HepG2 (cell line): ENCODE results near the gene UNC5C. TPM values are rescaled to one million over a fixed set of nuclear protein-coding genes. Genes with fewer than 3 reads are reported as not detected.

Source experiments
- ATAC-seq: fragments of 200-7000 bp; cut with Tn5 transposase; 3 replicates; pipeline ENCODE4 v1.9.1; 2020; ENCODE audit warnings: mild to moderate bottlenecking, moderate library complexity
- BruUV-seq: library from RNA; stranded (reverse); fragments of 400-500 nt; replicated peaks from 2 replicates; lab custom pipeline; 2021; lab: Mats Ljungman, UMichigan
- CTCF ChIA-PET: fragments of 300-600 bp; formaldehyde crosslinking; extraction: SDS; loops from one replicate; lab custom pipeline; 2021; ENCODE audit warnings: low total read pairs, inconsistent platforms, low intra/inter-chr PET ratio; lab: Yijun Ruan, JAX
- POLR2A ChIA-PET: fragments of 350-600 bp; sonication (Branson Sonifier 250); formaldehyde crosslinking; loops from one replicate; lab custom pipeline; 2020; ENCODE audit warnings: antibody characterized with exemption, inconsistent platforms; lab: Yijun Ruan, JAX
- DNase-seq: peaks from one replicate; pipeline ENCODE4 v3.0.0-alpha.2; 2015; ENCODE audit warnings: low spot score
- FAIRE-seq: peaks from 3 replicates; lab custom pipeline; 2011; peaks lifted over from hg19 to GRCh38; lab: Jason Lieb, UNC
- H2AFZ ChIP-seq: one replicate; pipeline ENCODE4 v1.6.1; 2011; ENCODE audit warnings: low read length, inconsistent platforms
- H3K27ac ChIP-seq: fragments of 300-600 bp; 3 replicates; pipeline ENCODE4 v1.8.0; 2011; ENCODE audit warnings: mixed run types, mild to moderate bottlenecking, mixed read lengths, low read length, inconsistent platforms; ENCODE audit not compliant: insufficient read depth; ENCODE audit errors: extremely low read length
- H3K27me3 ChIP-seq, 2 experiments: fragments of 200-600 bp in 1 of 2; 2 replicates in 1 of 2; 3 replicates in 1 of 2; pipeline versions ENCODE4 v1.6.0 to v1.8.0; 2011; ENCODE audit warnings: low read length in 2 of 2, mild to moderate bottlenecking in 2 of 2, moderate library complexity in 2 of 2, inconsistent platforms in 1 of 2; ENCODE audit not compliant: insufficient read depth in 2 of 2, control insufficient read depth in 1 of 2
- H3K36me3 ChIP-seq, 2 experiments: fragments of 200-600 bp in 1 of 2; replicated peaks in 1 of 2; 2 replicates in 1 of 2; 3 replicates in 1 of 2; pipeline versions ENCODE4 v1.5.1 to v1.8.0; 2011; ENCODE audit warnings: low read length in 2 of 2, inconsistent platforms in 1 of 2; ENCODE audit not compliant: insufficient read depth in 2 of 2, control insufficient read depth in 1 of 2
- H3K4me1 ChIP-seq: 2 replicates; pipeline ENCODE4 v1.5.1; 2012; ENCODE audit warnings: low read length, inconsistent platforms; ENCODE audit not compliant: insufficient read depth
- H3K4me2 ChIP-seq: 2 replicates; pipeline ENCODE4 v1.6.0; 2011; ENCODE audit warnings: low read depth, low read length, inconsistent platforms
- H3K4me3 ChIP-seq, 3 experiments: fragments of 200-600 bp in 1 of 3; sonication (generic), shearing (Covaris generic) in 1 of 3; replicated peaks in 1 of 3; 2 replicates each; pipeline ENCODE4 v1.5.1; 2011 to 2016; ENCODE audit warnings: low read length in 3 of 3, inconsistent platforms in 2 of 3, low read depth in 2 of 3, mild to moderate bottlenecking in 2 of 3, control low read depth in 1 of 3, mixed read lengths in 1 of 3; ENCODE audit not compliant: insufficient read depth in 1 of 3
- H3K79me2 ChIP-seq: one replicate; pipeline ENCODE4 v1.6.1; 2011; ENCODE audit warnings: low read length, inconsistent platforms; ENCODE audit not compliant: insufficient read depth
- H3K9ac ChIP-seq: 2 replicates; pipeline ENCODE4 v1.6.0; 2011; ENCODE audit warnings: mild to moderate bottlenecking, low read depth, low read length, inconsistent platforms; ENCODE audit not compliant: insufficient read depth
- H3K9me3 ChIP-seq: 2 replicates; pipeline ENCODE4 v1.5.1; 2012; ENCODE audit warnings: mild to moderate bottlenecking, low read length
- H4K20me1 ChIP-seq: 2 replicates; pipeline ENCODE4 v1.6.0; 2011; ENCODE audit warnings: inconsistent platforms, mild to moderate bottlenecking, low read length, moderate library complexity; ENCODE audit not compliant: insufficient read depth
- HHEX ChIP-seq: IDR thresholded peaks from 2 replicates; pipeline ENCODE4 v1.6.1; 2016; ENCODE audit warnings: control low read depth
- MAFF ChIP-seq: IDR thresholded peaks from 2 replicates; pipeline ENCODE4 v1.6.1; 2011; ENCODE audit warnings: low read depth, low read length, improper control_type of control experiment
- MAFK ChIP-seq, 2 experiments: IDR thresholded peaks in 1 of 2; conservative IDR thresholded peaks in 1 of 2; 2 replicates each; pipeline ENCODE4 v1.6.1; 2011; ENCODE audit warnings: improper control_type of control experiment in 2 of 2, low read length in 2 of 2
- WGBS: methylation state at CpG from one replicate; pipeline ENCODE4 v1.1.6; 2017; ENCODE audit warnings: low lambda C conversion rate; 5-methylcytosine and 5-hydroxymethylcytosine counted together
- in situ Hi-C: cut with HindIII; loops from 2 replicates; pipeline ENCODE4 v1.10.0; 2017; ENCODE audit warnings: low pct_unique_long_range_greater_than_20kb; ENCODE audit not compliant: extremely low pct_ligation_motif_present
- intact Hi-C: fragments of 100-400 bp; cut with micrococcal nuclease; formaldehyde crosslinking; loops from one replicate; pipeline ENCODE4 v1.10.0; 2022; ENCODE audit not compliant: unreplicated experiment
- polyA plus RNA-seq, 8 experiments: library from polyadenylated mRNA; depleted of rRNA in 3 of 8; stranded (reverse) in 7 of 8; unstranded in 1 of 8; fragments of >200 nt; fragmentation: Illumina TruSeq in 4 of 8; extraction: Trizol in 4 of 8; gene quantifications; 2 replicates each; pipeline versions ENCODE4 v1.2.1 to v1.2.3, GENCODE V29; 2011 to 2016; ENCODE audit warnings: low read depth in 4 of 8, missing spikeins in 1 of 8, mixed read lengths in 1 of 8; ENCODE audit not compliant: insufficient read depth in 1 of 8
- total RNA-seq, 5 experiments: library from RNA; depleted of rRNA; stranded (reverse); fragments of >200 nt; fragmentation: Illumina TruSeq; extraction: Trizol; gene quantifications; 2 replicates each; pipeline ENCODE4 v1.2.3, GENCODE V29; 2016; ENCODE audit warnings: low read depth in 1 of 5
- TF ChIP-seq, protein P1 (sequence below): sonication (generic); formaldehyde crosslinking; IDR thresholded peaks from 2 replicates; pipeline ENCODE4 v1.8.0; 2022; ENCODE audit warnings: mild to moderate bottlenecking, missing genetic modification reagents, moderate library complexity

UNC5C gene
- total and polyA plus RNA-seq, 2 of the 13 experiments (the other 11 are each of a cell fraction or from before 2014, with no cell fraction given), result not detected

DNA sequence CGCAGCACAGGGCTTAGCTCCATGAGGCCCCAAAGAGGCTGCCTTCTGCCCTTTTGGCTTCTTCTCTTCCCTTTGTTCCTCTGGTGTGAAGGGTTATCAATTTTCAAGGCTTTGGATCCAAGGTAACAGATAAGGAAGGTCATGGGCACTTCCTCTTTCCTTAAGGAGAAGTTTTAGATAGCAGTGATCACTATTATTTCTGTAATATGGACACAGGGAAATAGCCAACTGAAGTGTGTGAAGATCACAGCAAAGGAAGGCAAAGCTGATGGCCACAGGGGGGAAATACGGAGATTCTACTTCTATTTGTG lies 366.8 kb downstream of the UNC5C start (continued):
- TF ChIP-seq, protein P1, sequence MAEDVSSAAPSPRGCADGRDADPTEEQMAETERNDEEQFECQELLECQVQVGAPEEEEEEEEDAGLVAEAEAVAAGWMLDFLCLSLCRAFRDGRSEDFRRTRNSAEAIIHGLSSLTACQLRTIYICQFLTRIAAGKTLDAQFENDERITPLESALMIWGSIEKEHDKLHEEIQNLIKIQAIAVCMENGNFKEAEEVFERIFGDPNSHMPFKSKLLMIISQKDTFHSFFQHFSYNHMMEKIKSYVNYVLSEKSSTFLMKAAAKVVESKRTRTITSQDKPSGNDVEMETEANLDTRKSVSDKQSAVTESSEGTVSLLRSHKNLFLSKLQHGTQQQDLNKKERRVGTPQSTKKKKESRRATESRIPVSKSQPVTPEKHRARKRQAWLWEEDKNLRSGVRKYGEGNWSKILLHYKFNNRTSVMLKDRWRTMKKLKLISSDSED (CRISPR knock-in tag), result no peak

DNA sequence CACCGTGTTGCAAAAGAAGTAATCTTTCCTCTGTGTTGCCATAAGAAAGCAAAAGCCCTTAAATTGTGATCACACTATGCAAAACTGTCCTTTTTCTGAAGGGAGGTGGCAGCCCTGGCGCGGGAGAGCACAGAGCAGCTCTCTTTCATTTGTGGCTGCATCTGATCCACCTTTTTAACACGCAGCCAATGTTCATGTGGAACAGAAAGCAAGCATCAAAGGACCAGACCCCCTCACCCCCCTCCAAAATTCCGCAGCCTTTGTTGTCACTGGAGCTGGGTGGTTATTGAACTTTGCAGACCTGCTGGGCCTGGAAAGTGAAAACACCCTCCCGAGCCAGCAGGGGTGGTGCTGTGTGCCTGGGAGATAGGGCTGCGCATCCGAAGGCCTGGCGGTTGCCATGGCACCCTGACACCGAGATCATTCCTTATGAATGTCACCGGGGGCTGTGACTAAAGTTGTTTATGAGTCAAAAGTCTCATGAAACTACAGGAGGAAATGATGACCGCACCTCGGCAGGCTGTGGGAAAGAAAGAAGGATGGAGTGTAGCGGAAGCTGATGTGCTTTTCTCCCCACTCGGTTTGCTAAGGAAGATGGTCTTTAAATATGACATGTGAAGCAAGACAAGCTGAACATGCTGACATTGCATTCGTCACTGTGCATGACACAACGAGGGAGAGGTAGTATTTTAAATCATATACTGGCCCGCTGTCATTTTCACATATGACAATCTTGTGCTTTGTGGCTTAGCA lies 367.4 kb downstream of the UNC5C start:
- H3K4me1 ChIP-seq, result no peaks in the 10 kb centered on the region
- H2AFZ ChIP-seq, result no peak overlapping the region
- no peaks in the 10 kb centered on the region for H3K9me3 ChIP-seq
- no peak overlapping the region for H3K4me2 ChIP-seq
- H3K79me2 ChIP-seq, result no peaks in the 10 kb centered on the region
- WGBS, result 42% methylated on average over 17 of the region's 18 CpGs
- H4K20me1 ChIP-seq, result no peaks in the 10 kb centered on the region
- H3K9ac ChIP-seq, result no peak overlapping the region
- CTCF ChIA-PET, result no interaction called here
- no peak for ATAC-seq
- no peaks in the 10 kb centered on the region; a peak in 1 of 5 replicates for H3K27me3 ChIP-seq
- no peak overlapping the region for H3K27ac ChIP-seq
- intact Hi-C loops, result no loop called here
- H3K4me3 ChIP-seq, result no peak overlapping the region
- TF ChIP-seq MAFF (0 out of 2 replicates have a peak, but pooled peaks have one; percentile 41), HHEX (CRISPR knock-in tag) (no peak), MAFK (conservative IDR thresholded peaks at IDR 0.05 in 1 of 2, IDR thresholded peaks at IDR 0.05 in 1 of 2; ENCODE audit: low read length in 2 of 2) (peak; percentile 30 to 66; a peak in 2 of 4 replicates)
- TF ChIP-seq, protein P1 (CRISPR knock-in tag), result no peak
- TF ChIP-seq, all 625 proteins: peak for 2
- DNase-seq (no peak), FAIRE-seq (no peak)
- no peaks in the 10 kb centered on the region for H3K36me3 ChIP-seq
- BruUV-seq, result no TSS peak
- in situ Hi-C loops, result no loop called here
- POLR2A ChIA-PET, result no interaction called here
